ENCODE results near the gene MRPL28. TPM values are rescaled to one million over a fixed set of nuclear protein-coding genes. Genes with fewer than 3 reads are reported as not detected.
"Not testable (repeated sequence)": the region's sequence is repeated elsewhere in the genome, so short reads cannot be mapped to it uniquely, and the experiment has no call there.

MRPL28 gene
- total RNA-seq, 2 donors from 2014 or later: 137 to 138 TPM

- Mint-ChIP-seq H3K27ac (no peak overlapping the region), H3K36me3 (ENCODE audit: low read depth) (peaks cover 34% of the 10 kb centered on the region), H3K4me3 (no peak overlapping the region), H3K27me3 (ENCODE audit: insufficient read depth) (no peaks in the 10 kb centered on the region), H3K9me3 (no peaks in the 10 kb centered on the region), H3K4me1 (peaks cover 11% of the 10 kb centered on the region)
- H3K36me3 ChIP-seq (ENCODE audit: control insufficient read depth, insufficient read depth, low read length): peaks cover 44% of the 10 kb centered on the region
- no peaks in the 10 kb centered on the region for H3K4me1 ChIP-seq (ENCODE audit: control insufficient read depth, insufficient read depth, low read length)
- no peak for DNase-seq
- no peak for TF ChIP-seq CTCF (conservative IDR thresholded peaks at IDR 0.05)
- H3K4me3 ChIP-seq (ENCODE audit: low read length): no peak overlapping the region
- H3K9ac ChIP-seq (ENCODE audit: extremely low read depth, low read length, poor library complexity, severe bottlenecking): no peak overlapping the region
- peaks cover 5% of the 10 kb centered on the region for H3K9me3 ChIP-seq (ENCODE audit: control insufficient read depth, low read length)
- 85 to 91% methylated on average over 3 to 7 of the region's 7 CpGs for WGBS, 2 experiments (ENCODE audit: insufficient coverage in 1 of 2, insufficient read length in 1 of 2)
- no peak overlapping the region for H3K27ac ChIP-seq (ENCODE audit: low read depth, low read length)
- H3K27me3 ChIP-seq (ENCODE audit: control insufficient read depth, insufficient read depth, low read length, poor library complexity, severe bottlenecking): no peaks in the 10 kb centered on the region
These were observed 21.1 kb downstream of the MRPL28 start for GRCh38 chr16:349211-349610.

- H3K27ac Mint-ChIP-seq; H3K27me3 Mint-ChIP-seq (ENCODE audit: insufficient read depth); H3K9ac ChIP-seq (ENCODE audit: extremely low read depth, low read length, poor library complexity, severe bottlenecking); H3K27ac ChIP-seq (ENCODE audit: low read depth, low read length); DNase-seq; H3K4me3 ChIP-seq (ENCODE audit: low read length); H3K4me1 ChIP-seq (ENCODE audit: control insufficient read depth, insufficient read depth, low read length); H3K9me3 ChIP-seq (ENCODE audit: control insufficient read depth, low read length); H3K27me3 ChIP-seq (ENCODE audit: control insufficient read depth, insufficient read depth, low read length, poor library complexity, severe bottlenecking); H3K9me3 Mint-ChIP-seq; H3K4me3 Mint-ChIP-seq: not testable (repeated sequence)
- peaks cover 44% of the 10 kb centered on the region for H3K36me3 ChIP-seq (ENCODE audit: control insufficient read depth, insufficient read depth, low read length)
- Mint-ChIP-seq H3K36me3 (ENCODE audit: low read depth) (peaks cover 39% of the 10 kb centered on the region), H3K4me1 (peaks cover 11% of the 10 kb centered on the region)
- WGBS, 2 experiments (ENCODE audit: insufficient coverage in 1 of 2, insufficient read length in 1 of 2): 94 to 95% methylated on average over 7 of the region's 10 CpGs
These were observed 21.8 kb downstream of the MRPL28 start for GRCh38 chr16:348495-348894.

GRCh38 chr16:347203-347602 lies 23.1 kb downstream of the MRPL28 start:
- H3K4me3 ChIP-seq (ENCODE audit: low read length): no peak overlapping the region
- TF ChIP-seq CTCF (conservative IDR thresholded peaks at IDR 0.05): no peak
- Mint-ChIP-seq H3K27me3 (ENCODE audit: insufficient read depth) (no peaks in the 10 kb centered on the region), H3K4me1 (peaks cover 15% of the 10 kb centered on the region), H3K4me3 (no peak overlapping the region), H3K9me3 (no peaks in the 10 kb centered on the region), H3K27ac (no peak overlapping the region), H3K36me3 (ENCODE audit: low read depth) (peaks cover 49% of the 10 kb centered on the region)
- peaks cover 11% of the 10 kb centered on the region for H3K9me3 ChIP-seq (ENCODE audit: control insufficient read depth, low read length)
- no peak overlapping the region for H3K27ac ChIP-seq (ENCODE audit: low read depth, low read length)
- DNase-seq: no peak
- 94 to 99% methylated on average over 6 of the region's 6 CpGs for WGBS, 2 experiments (ENCODE audit: insufficient coverage in 1 of 2, insufficient read length in 1 of 2)
- peaks cover 54% of the 10 kb centered on the region for H3K36me3 ChIP-seq (ENCODE audit: control insufficient read depth, insufficient read depth, low read length)
- no peaks in the 10 kb centered on the region for H3K27me3 ChIP-seq (ENCODE audit: control insufficient read depth, insufficient read depth, low read length, poor library complexity, severe bottlenecking)
- H3K4me1 ChIP-seq (ENCODE audit: control insufficient read depth, insufficient read depth, low read length): no peaks in the 10 kb centered on the region
- H3K9ac ChIP-seq (ENCODE audit: extremely low read depth, low read length, poor library complexity, severe bottlenecking): no peak overlapping the region

GRCh38 chr16:346587-346986 lies 23.8 kb downstream of the MRPL28 start:
- H3K9me3 Mint-ChIP-seq: peaks cover 5% of the 10 kb centered on the region
- WGBS, 2 experiments (ENCODE audit: insufficient coverage in 1 of 2, insufficient read length in 1 of 2): 91 to 92% methylated on average over 15 of the region's 15 CpGs
- TF ChIP-seq CTCF (conservative IDR thresholded peaks at IDR 0.05): no peak
- no peak for DNase-seq
- Histone ChIP-seq H3K4me1 (ENCODE audit: control insufficient read depth, insufficient read depth, low read length) (no peaks in the 10 kb centered on the region), H3K9me3 (ENCODE audit: control insufficient read depth, low read length) (peaks cover 13% of the 10 kb centered on the region), H3K27ac (ENCODE audit: low read depth, low read length) (no peak overlapping the region), H3K27me3 (ENCODE audit: control insufficient read depth, insufficient read depth, low read length, poor library complexity, severe bottlenecking) (no peaks in the 10 kb centered on the region), H3K4me3 (ENCODE audit: low read length) (no peak overlapping the region), H3K36me3 (ENCODE audit: control insufficient read depth, insufficient read depth, low read length) (peaks cover 57% of the 10 kb centered on the region), H3K9ac (ENCODE audit: extremely low read depth, low read length, poor library complexity, severe bottlenecking) (no peak overlapping the region)
- peak overlapping the region; percentile 68 for H3K27ac Mint-ChIP-seq
- peaks cover 55% of the 10 kb centered on the region for H3K36me3 Mint-ChIP-seq (ENCODE audit: low read depth)
- no peak overlapping the region for H3K4me3 Mint-ChIP-seq
- no peaks in the 10 kb centered on the region for H3K27me3 Mint-ChIP-seq (ENCODE audit: insufficient read depth)
- H3K4me1 Mint-ChIP-seq: peaks cover 18% of the 10 kb centered on the region

Data from endodermal cell (in vitro differentiated cells).